ELR (cell line): ENCODE data around the gene UGGT2.
A peak's percentile ranks its signal among the peaks of the same experiment; 100 is the strongest.
"Not testable (repeated sequence)": the region's sequence is repeated elsewhere in the genome, so short reads cannot be mapped to it uniquely, and the experiment has no call there.

Source experiments
- DNase-seq: peaks from one replicate; pipeline ENCODE4 v3.0.0-alpha.2; 2015; ENCODE audit warnings: low read depth

UGGT2 gene

DNA sequence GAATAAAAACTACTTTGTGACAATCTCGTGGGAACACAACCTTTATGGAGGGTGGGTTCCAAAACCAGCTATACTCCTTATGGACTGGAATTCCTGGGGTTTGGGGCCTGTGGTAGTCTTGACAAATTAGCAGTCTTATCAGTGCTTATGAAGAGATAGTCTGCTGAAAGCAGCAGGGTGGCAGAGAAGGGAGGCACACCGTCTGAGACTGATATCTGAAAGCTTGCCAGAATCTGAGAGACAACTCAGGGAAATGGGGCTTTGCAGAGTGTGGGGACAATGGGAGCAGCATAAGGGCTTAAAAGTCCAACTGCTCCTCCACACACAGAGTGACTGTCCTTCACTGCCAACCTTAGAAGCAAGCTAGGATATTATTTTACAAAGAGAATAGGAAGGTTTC is 95.9 kb downstream of the UGGT2 start:
- DNase-seq = no peak

GRCh38 chr13:95956589-95957148 is 96.5 kb downstream of the UGGT2 start:
- DNase-seq = peak; percentile 23

GRCh38 chr13:95955719-95956118 is 97.5 kb downstream of the UGGT2 start:
- no peak for DNase-seq

- DNase-seq = no peak
Measured at GRCh38 chr13:95955255-95955654, 97.9 kb downstream of the UGGT2 start.

GRCh38 chr13:95954266-95954665 is 98.9 kb downstream of the UGGT2 start:
- DNase-seq = no peak

DNA sequence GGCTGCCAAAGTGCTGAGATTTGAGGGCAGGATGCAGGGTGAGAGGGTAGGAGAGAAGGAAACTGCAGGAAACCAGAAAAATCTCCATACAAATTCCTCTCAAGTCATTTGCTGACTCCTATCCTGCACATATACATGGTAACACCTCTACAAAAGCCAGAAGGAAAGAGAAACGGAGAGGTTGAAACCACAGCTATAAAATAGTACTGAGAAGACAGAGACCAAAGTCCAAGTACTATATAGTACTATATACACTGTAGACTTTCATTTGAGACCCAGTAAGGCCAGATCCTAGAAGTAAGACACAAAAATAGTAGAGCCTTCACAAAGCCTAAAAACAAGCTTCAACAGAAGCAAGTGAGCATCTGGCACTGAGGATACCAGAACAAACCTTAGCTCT is 103.1 kb downstream of the UGGT2 start:
- no peak for DNase-seq

- DNase-seq = peak; percentile 56
Measured at GRCh38 chr13:95948656-95949055, 104.5 kb downstream of the UGGT2 start.

DNA sequence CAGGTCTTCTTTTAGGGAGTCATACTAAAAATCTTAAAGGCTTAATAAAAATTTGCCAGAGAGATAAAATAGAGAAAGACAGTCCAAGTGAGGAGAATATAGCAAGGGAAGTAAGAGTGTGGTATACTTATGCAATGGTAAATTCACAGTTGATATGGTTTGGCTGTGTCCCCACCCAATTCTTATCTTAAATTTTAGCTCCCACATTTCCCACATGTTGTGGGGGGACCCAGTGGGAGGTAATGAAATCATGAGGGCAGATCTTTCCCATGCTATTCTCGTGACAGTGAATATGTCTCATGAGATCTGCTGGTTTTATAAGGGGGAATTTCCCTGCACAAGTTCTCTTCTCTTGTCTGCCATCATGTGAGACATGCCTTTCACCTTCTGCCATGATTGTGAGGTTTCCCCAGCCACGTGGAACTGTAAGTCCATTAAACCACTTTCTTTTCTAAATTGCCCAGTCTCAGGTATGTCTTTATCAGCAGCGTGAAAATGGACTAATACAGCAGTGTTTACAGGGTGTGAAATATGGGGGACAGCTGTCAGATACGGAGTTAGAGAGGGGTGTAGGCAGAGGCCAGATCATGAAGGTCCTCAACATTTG is 115.4 kb downstream of the UGGT2 start:
- DNase-seq = no peak

- no peak for DNase-seq
Measured at GRCh38 chr13:95931300-95932025, 121.7 kb downstream of the UGGT2 start.

- no peak for DNase-seq
Measured at GRCh38 chr13:95929430-95929829, 123.8 kb downstream of the UGGT2 start.

DNA sequence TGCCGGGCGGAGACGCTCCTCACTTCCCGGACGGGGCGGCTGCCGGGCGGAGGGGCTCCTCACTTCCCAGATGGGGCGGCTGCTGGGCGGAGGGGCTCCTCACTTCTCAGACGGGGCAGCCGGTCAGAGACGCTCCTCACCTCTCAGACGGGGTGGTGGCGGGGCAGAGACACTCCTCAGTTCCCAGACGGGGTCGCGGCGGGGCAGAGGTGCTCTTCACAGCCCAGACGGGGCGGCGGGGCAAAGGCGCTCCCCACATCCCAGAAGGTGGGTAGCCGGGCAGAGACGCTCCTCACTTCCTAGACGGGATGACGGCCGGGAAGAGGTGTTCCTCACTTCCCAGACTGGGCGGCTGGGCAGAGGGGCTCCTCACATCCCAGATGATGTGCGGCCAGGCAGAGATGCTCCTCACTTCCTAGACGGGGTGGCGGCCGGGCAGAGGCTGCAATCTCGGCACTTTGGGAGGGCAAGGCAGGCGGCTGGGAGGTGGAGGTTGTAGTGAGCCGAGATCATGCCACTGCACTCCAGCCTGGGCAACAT is 124.8 kb downstream of the UGGT2 start:
- DNase-seq = not testable (repeated sequence)

DNA sequence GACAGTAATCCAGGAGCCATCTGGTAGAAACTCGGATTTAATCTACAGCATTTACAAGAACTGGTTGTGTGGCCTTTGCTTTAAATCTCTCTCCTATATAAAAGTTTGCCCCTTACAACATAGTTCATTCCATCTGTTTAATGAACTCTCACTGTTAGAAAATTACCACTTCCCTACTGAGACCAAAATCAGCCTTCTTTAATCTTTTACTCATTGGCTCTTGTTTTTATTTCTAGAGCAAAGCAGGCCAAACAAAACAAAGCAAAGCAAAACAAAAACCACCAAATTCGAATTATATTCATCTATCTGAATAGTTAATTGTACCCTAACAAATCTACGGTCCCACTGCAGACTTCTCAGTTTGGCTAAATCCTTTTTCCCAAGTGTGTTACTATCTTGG is 127.0 kb downstream of the UGGT2 start:
- DNase-seq = no peak

DNA sequence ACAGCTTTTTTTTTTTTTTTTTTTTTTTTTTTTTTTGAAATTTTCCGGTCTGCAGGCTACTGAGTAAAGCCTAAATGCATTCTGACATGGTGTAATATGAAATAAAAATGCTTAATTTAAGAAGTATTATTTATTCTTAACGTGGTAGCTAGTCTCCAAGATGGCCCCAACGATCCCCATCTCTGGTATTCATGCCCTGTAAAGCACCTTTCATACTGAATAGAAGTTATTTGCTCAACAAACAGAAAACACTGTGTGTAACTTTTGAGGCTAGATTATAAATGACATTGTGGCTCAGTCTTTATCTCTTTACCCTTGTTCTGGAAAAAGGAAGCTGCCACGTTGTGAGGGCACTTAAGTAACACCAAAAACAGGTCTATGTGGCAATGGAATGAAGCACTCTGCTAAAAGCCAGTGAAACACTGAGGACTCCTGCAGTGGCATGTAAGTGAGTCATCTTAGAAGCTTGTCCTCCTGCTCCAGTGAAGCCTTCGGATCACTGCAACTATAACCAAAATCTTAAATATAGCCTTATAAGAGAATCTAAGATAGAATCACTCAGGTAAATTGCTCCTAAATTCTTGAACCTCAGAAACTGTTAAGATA is 128.7 kb downstream of the UGGT2 start:
- peak; percentile 72 for DNase-seq

DNA sequence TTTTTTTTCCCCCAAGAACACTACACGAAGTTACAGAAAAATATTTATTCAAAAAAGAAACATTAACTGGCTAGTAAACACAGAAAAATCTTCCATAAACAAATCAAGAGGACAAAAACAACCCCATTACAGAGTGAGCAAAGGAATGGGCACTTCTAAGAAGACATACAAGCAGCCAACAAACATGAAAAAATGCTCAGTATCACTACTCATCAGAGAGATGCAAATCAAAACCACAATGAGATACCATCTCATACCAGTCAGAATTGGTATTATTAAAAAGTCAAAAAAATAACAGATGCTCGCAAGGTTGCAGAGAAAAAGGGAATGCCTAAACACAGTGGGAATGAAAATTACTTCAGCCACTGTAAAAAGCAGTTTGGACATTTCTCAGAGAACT is 131.7 kb downstream of the UGGT2 start:
- peak; percentile 58 for DNase-seq

GRCh38 chr13:95920485-95920884 is 132.7 kb downstream of the UGGT2 start:
- DNase-seq = no peak

DNA sequence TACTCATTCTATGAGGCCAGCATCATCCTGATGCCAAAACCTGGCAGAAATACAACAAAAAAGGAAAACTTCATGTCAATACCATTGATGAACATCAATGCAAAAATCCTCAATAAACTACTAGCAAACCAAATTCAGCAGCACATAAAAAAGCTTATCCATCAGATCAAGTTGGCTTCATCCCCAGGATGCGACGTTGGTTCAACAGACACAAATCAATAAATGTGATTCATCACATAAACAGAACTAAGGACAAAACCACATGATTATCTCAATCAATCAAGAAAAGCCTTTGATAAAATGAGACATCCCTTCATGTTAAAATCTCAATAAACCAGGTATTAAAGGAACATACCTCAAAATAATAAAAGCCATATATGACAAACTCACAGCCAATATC is 134.3 kb downstream of the UGGT2 start:
- no peak for DNase-seq

DNA sequence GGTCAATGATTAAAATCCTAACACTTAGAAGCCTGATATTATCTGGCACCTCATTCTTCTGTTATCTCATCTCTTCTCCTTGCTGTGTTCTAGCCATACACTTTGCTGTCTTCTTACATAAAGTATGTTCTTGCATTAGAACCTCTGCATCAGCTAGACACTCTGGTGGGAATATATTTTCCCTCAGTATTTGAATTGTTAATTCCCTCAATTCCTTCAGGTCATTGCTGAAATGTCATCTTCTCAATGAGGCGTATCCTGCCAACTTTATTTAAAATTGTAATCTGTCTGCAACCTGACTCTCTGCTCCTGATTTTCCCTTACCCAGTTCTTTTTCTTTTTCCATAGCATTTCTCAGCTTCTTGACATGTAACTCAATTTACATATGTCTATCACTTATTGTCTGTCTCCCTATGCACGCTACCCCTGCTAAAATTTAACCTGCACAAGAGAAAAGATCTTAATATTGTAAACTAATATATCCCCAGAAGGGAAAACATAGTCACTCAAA is 138.2 kb downstream of the UGGT2 start:
- DNase-seq = no peak

GRCh38 chr13:95906999-95907398 is 146.2 kb downstream of the UGGT2 start:
- DNase-seq = no peak

DNA sequence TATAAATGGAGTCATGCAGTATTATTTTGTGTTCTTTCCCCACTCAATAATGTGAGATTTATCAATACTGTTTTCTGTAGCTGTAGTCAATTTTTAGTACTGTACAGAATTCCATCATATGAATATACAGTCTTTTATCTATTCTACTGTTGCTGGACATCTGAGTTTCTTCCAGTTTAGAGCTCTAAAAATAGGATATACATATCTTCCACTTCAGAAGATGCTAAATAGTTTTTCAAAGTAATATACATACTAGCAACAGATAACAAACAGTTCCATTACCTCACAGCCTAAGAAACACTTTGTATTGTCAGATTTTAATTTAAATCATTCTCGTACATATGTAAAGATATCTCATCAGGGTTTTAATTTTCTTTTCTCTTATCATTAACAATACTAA is 149.6 kb downstream of the UGGT2 start:
- DNase-seq = no peak

DNA sequence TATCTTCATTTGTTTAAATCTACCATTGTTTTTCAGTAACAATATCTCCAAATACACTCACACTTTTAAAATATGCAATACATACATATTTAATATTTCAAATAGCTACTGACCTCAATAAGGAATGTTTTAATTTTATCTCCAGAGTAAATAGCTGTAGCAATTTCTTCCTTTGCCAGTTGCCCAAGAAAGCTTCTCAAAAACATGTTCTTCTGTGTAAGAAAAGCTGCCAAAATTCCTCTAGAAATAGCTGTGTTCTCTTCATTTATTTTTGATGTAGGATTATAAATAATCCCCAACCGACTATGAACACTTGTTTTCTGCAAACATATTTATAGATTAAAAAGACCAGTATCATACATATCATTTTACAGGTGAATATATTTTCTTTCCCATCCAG is 150.5 kb downstream of the UGGT2 start:
- DNase-seq = no peak

DNA sequence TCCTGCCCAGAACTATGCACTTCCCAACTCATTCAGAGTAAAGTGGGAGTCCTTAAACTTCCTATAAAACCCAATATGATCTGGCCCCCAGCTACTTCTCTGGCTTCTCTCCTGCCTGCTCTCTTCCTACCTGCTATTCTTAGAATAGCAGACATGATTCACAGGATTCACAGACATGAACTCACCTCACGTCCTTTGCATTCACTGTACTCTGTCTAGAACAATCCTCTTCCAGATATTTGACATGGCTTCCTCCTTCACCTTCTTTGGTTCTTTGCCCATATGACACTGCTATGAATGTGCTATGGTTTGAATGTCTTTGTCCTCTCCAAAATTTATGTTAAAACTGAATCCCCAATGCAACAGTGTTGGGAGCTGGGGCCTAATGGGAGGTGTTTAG is 154.9 kb downstream of the UGGT2 start:
- DNase-seq = no peak

GRCh38 chr13:95896301-95896700 is 156.9 kb downstream of the UGGT2 start:
- DNase-seq = peak; percentile 44

- DNase-seq = no peak
Measured at GRCh38 chr13:95893861-95894260, 159.3 kb downstream of the UGGT2 start.
